NOMO-1 treated with DMSO at 0.1 percent for 48 hours (cell line): ENCODE measurements around the gene TLCD3B.

Source experiments
- DNase-seq: peaks from one replicate; lab custom pipeline; 2025; ENCODE audit not compliant: unreplicated experiment; lab: John Stamatoyannopoulos, UW

TLCD3B gene

DNA sequence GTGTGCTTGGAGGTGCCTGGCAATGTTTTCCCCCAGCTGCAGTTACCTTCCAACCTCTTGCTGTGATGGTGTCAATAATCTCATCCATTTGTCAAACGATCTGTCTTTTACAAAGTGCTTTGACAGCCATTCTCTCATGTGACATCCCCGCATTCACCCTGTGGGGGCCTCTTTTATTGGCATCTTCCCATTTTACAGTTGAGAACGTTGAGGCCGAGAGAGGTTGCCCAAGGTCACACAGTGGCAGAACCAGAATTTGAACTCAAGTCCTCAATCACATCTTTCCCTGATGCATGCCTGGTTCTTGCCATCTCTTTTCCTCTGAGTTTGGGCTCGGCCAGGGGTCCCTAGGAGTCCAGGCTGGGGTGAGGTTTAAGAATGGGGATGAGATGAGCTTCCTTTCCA, 55.9 kb downstream of the TLCD3B start:
- no peak for DNase-seq
